AG10803 (cell line): ENCODE measurements around the gene TMEM220.
A peak's percentile ranks its signal among the peaks of the same experiment; 100 is the strongest.

Experiments
- DNase-seq: peaks from one replicate; pipeline ENCODE4 v3.0.0; 2010; ENCODE audit warnings: low read depth
- H3K4me3 ChIP-seq: 2 replicates; pipeline ENCODE4 v1.5.1; 2011; ENCODE audit warnings: mild to moderate bottlenecking, low read length, control low read depth
- CTCF ChIP-seq: conservative IDR thresholded peaks from 2 replicates; pipeline ENCODE4 v1.5.1; 2011; ENCODE audit warnings: mild to moderate bottlenecking, low read length, control low read depth, inconsistent platforms

Gene TMEM220

GRCh38 chr17:10755592-10756127 lies 25.8 kb upstream of the TMEM220 start:
- H3K4me3 ChIP-seq = no peak overlapping the region
- no peak for TF ChIP-seq CTCF
- DNase-seq = no peak

- DNase-seq = no peak
- no peak for TF ChIP-seq CTCF
- no peak overlapping the region for H3K4me3 ChIP-seq
Observed at GRCh38 chr17:10754861-10755591, 25.2 kb upstream of the TMEM220 start.

GRCh38 chr17:10754109-10754508 lies 24.3 kb upstream of the TMEM220 start:
- TF ChIP-seq CTCF = peak; percentile 42
- DNase-seq = peak; percentile 18
- no peak overlapping the region for H3K4me3 ChIP-seq

GRCh38 chr17:10752696-10753095 lies 22.9 kb upstream of the TMEM220 start:
- no peak for DNase-seq
- no peak for TF ChIP-seq CTCF

GRCh38 chr17:10751563-10751962 lies 21.7 kb upstream of the TMEM220 start:
- no peak for DNase-seq
- TF ChIP-seq CTCF = no peak
- H3K4me3 ChIP-seq = no peak overlapping the region

More at GRCh38 chr17:10752696-10753095, 22.9 kb upstream of the TMEM220 start:
- H3K4me3 ChIP-seq = no peak overlapping the region

GRCh38 chr17:10750210-10750609 lies 20.4 kb upstream of the TMEM220 start:
- DNase-seq = no peak
- no peak for TF ChIP-seq CTCF
- H3K4me3 ChIP-seq = no peak overlapping the region

GRCh38 chr17:10748531-10749181 lies 18.8 kb upstream of the TMEM220 start:
- DNase-seq = no peak
- no peak overlapping the region for H3K4me3 ChIP-seq

More at GRCh38 chr17:10748531-10749181, 18.8 kb upstream of the TMEM220 start:
- no peak for TF ChIP-seq CTCF
